Activated T-helper 2 cell treated with anti-CD3 and anti-CD28 coated beads, Interferon-gamma antibody, Interleukin-2, Interleukin-4, amounts not matched to agents 10 μg/mL and 5 μg/mL and 100 μg/mL, durations not matched to agents 14 hours and 24 hours and 36 hours (primary cell): Measurements from ENCODE around the gene HLA-C. TPM values are rescaled to one million over a fixed set of nuclear protein-coding genes. Genes with fewer than 3 reads are reported as not detected.
"Not testable (repeated sequence)": the region's sequence is repeated elsewhere in the genome, so short reads cannot be mapped to it uniquely, and the experiment has no call there.

Experiments
- DNase-seq: peaks from one replicate; pipeline ENCODE4 v3.0.0; 2021; ENCODE audit warnings: low spot score
- H3K27ac Mint-ChIP-seq: one replicate; pipeline ENCODE4 v1.8.0; 2021; ENCODE audit warnings: mixed read lengths
- H3K27me3 Mint-ChIP-seq: one replicate; pipeline ENCODE4 v1.8.0; 2021; ENCODE audit warnings: low read depth, mixed read lengths
- H3K36me3 Mint-ChIP-seq: one replicate; pipeline ENCODE4 v1.8.0; 2021; ENCODE audit warnings: low read depth, mixed read lengths
- H3K4me1 Mint-ChIP-seq: one replicate; pipeline ENCODE4 v1.8.0; 2021; ENCODE audit warnings: low read depth, mixed read lengths
- H3K4me3 Mint-ChIP-seq: one replicate; pipeline ENCODE4 v1.8.0; 2021; ENCODE audit warnings: low read depth, mild to moderate bottlenecking, moderate library complexity, mixed read lengths
- H3K9me3 Mint-ChIP-seq: one replicate; pipeline ENCODE4 v1.8.0; 2021; ENCODE audit warnings: mixed read lengths
- intact Hi-C: fragments of 100-400 bp; cut with micrococcal nuclease; formaldehyde crosslinking; loops from one replicate; pipeline ENCODE4 v1.15.1; 2023
- total RNA-seq: library from RNA; stranded (reverse); gene quantifications from 2 replicates; pipeline ENCODE4 v1.2.3, GENCODE V29; 2022

Gene HLA-C
- total RNA-seq, 1 donor from 2014 or later, result 906 TPM

GRCh38 chr6:31267651-31268368, 4.1 kb downstream of the HLA-C start:
- no peak for DNase-seq
- Mint-ChIP-seq H3K27me3 (no peaks in the 10 kb centered on the region), H3K4me3 (peak overlapping the region; percentile 31), H3K4me1 (peaks cover 18% of the 10 kb centered on the region), H3K27ac (peak overlapping the region; percentile 27), H3K36me3 (peaks cover 54% of the 10 kb centered on the region), H3K9me3 (peaks cover 7% of the 10 kb centered on the region)
- intact Hi-C loops, result no loop called here

- peaks cover 18% of the 10 kb centered on the region for H3K9me3 Mint-ChIP-seq
- intact Hi-C loops, result no loop called here
- no peaks in the 10 kb centered on the region for H3K27me3 Mint-ChIP-seq
- no peak for DNase-seq
- no peak overlapping the region for H3K4me3 Mint-ChIP-seq
- H3K36me3 Mint-ChIP-seq, result peaks cover 51% of the 10 kb centered on the region
- H3K27ac Mint-ChIP-seq, result peak overlapping the region; percentile 21
- H3K4me1 Mint-ChIP-seq, result peaks cover 16% of the 10 kb centered on the region
These were observed 5.1 kb downstream of the HLA-C start for GRCh38 chr6:31266567-31267360.

GRCh38 chr6:31265926-31266325, 6.0 kb downstream of the HLA-C start:
- H3K27ac Mint-ChIP-seq, result no peak overlapping the region
- peaks cover 46% of the 10 kb centered on the region for H3K36me3 Mint-ChIP-seq
- H3K4me1 Mint-ChIP-seq, result peaks cover 15% of the 10 kb centered on the region
- peaks cover 1% of the 10 kb centered on the region for H3K27me3 Mint-ChIP-seq
- H3K4me3 Mint-ChIP-seq, result no peak overlapping the region
- peaks cover 24% of the 10 kb centered on the region for H3K9me3 Mint-ChIP-seq
- intact Hi-C loops, result no loop called here
- DNase-seq, result no peak

GRCh38 chr6:31263346-31263933, 8.5 kb downstream of the HLA-C start:
- Mint-ChIP-seq H3K36me3 (peaks cover 21% of the 10 kb centered on the region), H3K9me3 (peaks cover 24% of the 10 kb centered on the region)
- H3K4me3 Mint-ChIP-seq, H3K27ac Mint-ChIP-seq, DNase-seq, H3K27me3 Mint-ChIP-seq, intact Hi-C loops, H3K4me1 Mint-ChIP-seq: not testable (repeated sequence)

- H3K4me1 Mint-ChIP-seq, H3K27ac Mint-ChIP-seq, H3K4me3 Mint-ChIP-seq, H3K27me3 Mint-ChIP-seq, H3K36me3 Mint-ChIP-seq, intact Hi-C loops: not testable (repeated sequence)
- peaks cover 24% of the 10 kb centered on the region for H3K9me3 Mint-ChIP-seq
- DNase-seq, result peak; percentile 22
These were observed 11.9 kb downstream of the HLA-C start for GRCh38 chr6:31259995-31260394.

GRCh38 chr6:31252625-31253024, 19.3 kb downstream of the HLA-C start:
- Mint-ChIP-seq H3K9me3 (peaks cover 18% of the 10 kb centered on the region), H3K4me3 (no peak overlapping the region), H3K4me1 (no peaks in the 10 kb centered on the region), H3K27me3 (peaks cover 41% of the 10 kb centered on the region), H3K36me3 (peaks cover 4% of the 10 kb centered on the region), H3K27ac (no peak overlapping the region)
- no peak for DNase-seq
- intact Hi-C loops, result no loop called here

GRCh38 chr6:31251261-31251660, 20.6 kb downstream of the HLA-C start:
- H3K9me3 Mint-ChIP-seq, result peaks cover 30% of the 10 kb centered on the region
- intact Hi-C loops, result no loop called here
- H3K4me1 Mint-ChIP-seq, result peaks cover under 1% of the 10 kb centered on the region
- no peak overlapping the region for H3K27ac Mint-ChIP-seq
- no peak overlapping the region for H3K4me3 Mint-ChIP-seq
- peaks cover 41% of the 10 kb centered on the region for H3K27me3 Mint-ChIP-seq
- no peak for DNase-seq
- H3K36me3 Mint-ChIP-seq, result peaks cover 13% of the 10 kb centered on the region

GRCh38 chr6:31249184-31249583, 22.7 kb downstream of the HLA-C start:
- Mint-ChIP-seq H3K27me3 (peaks cover 43% of the 10 kb centered on the region), H3K4me3 (no peak overlapping the region), H3K4me1 (peaks cover 6% of the 10 kb centered on the region), H3K9me3 (peaks cover 30% of the 10 kb centered on the region), H3K27ac (no peak overlapping the region), H3K36me3 (peaks cover 13% of the 10 kb centered on the region)
- DNase-seq, result no peak
- intact Hi-C loops, result no loop called here

- peaks cover 45% of the 10 kb centered on the region for H3K27me3 Mint-ChIP-seq
- no peak overlapping the region for H3K27ac Mint-ChIP-seq
- no peak for DNase-seq
- H3K4me3 Mint-ChIP-seq, result no peak overlapping the region
- peaks cover 11% of the 10 kb centered on the region for H3K4me1 Mint-ChIP-seq
- peaks cover 13% of the 10 kb centered on the region for H3K36me3 Mint-ChIP-seq
- H3K9me3 Mint-ChIP-seq, result peaks cover 30% of the 10 kb centered on the region
- intact Hi-C loops, result no loop called here
These were observed 24.1 kb downstream of the HLA-C start for GRCh38 chr6:31247813-31248212.

- intact Hi-C loops, result no loop called here
- Mint-ChIP-seq H3K27me3 (peaks cover 37% of the 10 kb centered on the region), H3K36me3 (peaks cover 13% of the 10 kb centered on the region), H3K9me3 (peaks cover 30% of the 10 kb centered on the region), H3K27ac (no peak overlapping the region), H3K4me1 (peaks cover 11% of the 10 kb centered on the region), H3K4me3 (no peak overlapping the region)
- DNase-seq, result no peak
These were observed 25.8 kb downstream of the HLA-C start for GRCh38 chr6:31246051-31246521.

GRCh38 chr6:31243508-31243907, 28.4 kb downstream of the HLA-C start:
- H3K4me3 Mint-ChIP-seq, result no peak overlapping the region
- H3K27me3 Mint-ChIP-seq, result peaks cover 22% of the 10 kb centered on the region
- H3K36me3 Mint-ChIP-seq, result peaks cover 10% of the 10 kb centered on the region
- no peak overlapping the region for H3K27ac Mint-ChIP-seq
- intact Hi-C loops, result no loop called here
- no peak for DNase-seq
- peaks cover 21% of the 10 kb centered on the region for H3K9me3 Mint-ChIP-seq
- peaks cover 11% of the 10 kb centered on the region for H3K4me1 Mint-ChIP-seq

- Mint-ChIP-seq H3K4me1 (peaks cover 5% of the 10 kb centered on the region), H3K27me3 (peaks cover 15% of the 10 kb centered on the region), H3K9me3 (no peaks in the 10 kb centered on the region), H3K27ac (no peak overlapping the region), H3K36me3 (no peaks in the 10 kb centered on the region), H3K4me3 (no peak overlapping the region)
- intact Hi-C loops, result no loop called here
- DNase-seq, result no peak
These were observed 32.0 kb downstream of the HLA-C start for GRCh38 chr6:31239854-31240253.

GRCh38 chr6:31234101-31234500, 37.8 kb downstream of the HLA-C start:
- H3K27ac Mint-ChIP-seq, intact Hi-C loops, H3K9me3 Mint-ChIP-seq, H3K4me1 Mint-ChIP-seq, H3K4me3 Mint-ChIP-seq, H3K36me3 Mint-ChIP-seq, DNase-seq: not testable (repeated sequence)
- H3K27me3 Mint-ChIP-seq, result peaks cover 47% of the 10 kb centered on the region
